BLaER1 treated with 17β-estradiol and CSF1 and Interleukin-3, amounts not matched to agents 10 nM and 100 nM (cell line): ENCODE measurements around the gene CHD5.

ENCODE experiments used
- H3K27ac ChIP-seq, 11 experiments: shearing (Covaris generic); formaldehyde crosslinking; 2 replicates each; pipeline ENCODE4 v1.8.1; 2022
- H3K27me3 ChIP-seq, 11 experiments: shearing (Covaris generic); formaldehyde crosslinking; 2 replicates each; pipeline ENCODE4 v1.8.1; 2022
- H3K36me3 ChIP-seq, 11 experiments: shearing (Covaris generic); formaldehyde crosslinking; 2 replicates each; pipeline ENCODE4 v1.8.1; 2022
- H3K4me1 ChIP-seq, 10 experiments: shearing (Covaris generic); formaldehyde crosslinking; 2 replicates each; pipeline ENCODE4 v1.8.1; 2022
- H3K4me2 ChIP-seq, 11 experiments: shearing (Covaris generic); formaldehyde crosslinking; 2 replicates each; pipeline ENCODE4 v1.8.1; 2022
- H3K4me3 ChIP-seq, 10 experiments: shearing (Covaris generic); formaldehyde crosslinking; 2 replicates each; pipeline ENCODE4 v1.8.1; 2022
- H3K9ac ChIP-seq, 11 experiments: shearing (Covaris generic); formaldehyde crosslinking; 2 replicates each; pipeline ENCODE4 v1.8.1; 2022
- H3K9me3 ChIP-seq, 11 experiments: shearing (Covaris generic); formaldehyde crosslinking; replicated peaks in 1 of 11; 2 replicates each; pipeline ENCODE4 v1.8.1; 2022
- H4K20me1 ChIP-seq, 11 experiments: shearing (Covaris generic); formaldehyde crosslinking; 2 replicates each; pipeline ENCODE4 v1.8.1; 2022
- Cebpa-rat ChIP-seq, 11 experiments: shearing (Covaris generic); IDR thresholded peaks; 2 replicates each; pipeline ENCODE4 v1.8.1; 2022

CHD5 gene

GRCh38 chr1:6090996-6091822, 88.9 kb downstream of the CHD5 start:
- TF ChIP-seq Cebpa-rat (IDR thresholded peaks at IDR 0.05) = no peak
- no peak overlapping the region for H3K27ac ChIP-seq
- H3K4me1 ChIP-seq = peaks cover 0 to 40% (median 27%) of the 10 kb centered on the region in 10 experiments; a peak in 15 of 20 replicates
- peak overlapping the region in 7 of 11 experiments; percentile 35 to 74 (median 65); a peak in 12 of 22 replicates for H3K4me2 ChIP-seq
- no peaks in the 10 kb centered on the region for H3K27me3 ChIP-seq
- peaks cover 15 to 95% (median 78%) of the 10 kb centered on the region in 11 experiments; a peak in 20 of 22 replicates for H4K20me1 ChIP-seq
- H3K9me3 ChIP-seq = no peaks in the 10 kb centered on the region
- peak overlapping the region in 2 of 11 experiments; percentile 4 to 9; a peak in 2 of 22 replicates for H3K9ac ChIP-seq
- peaks cover 46 to 97% (median 88%) of the 10 kb centered on the region in 11 experiments for H3K36me3 ChIP-seq
- H3K4me3 ChIP-seq = no peak overlapping the region

DNA sequence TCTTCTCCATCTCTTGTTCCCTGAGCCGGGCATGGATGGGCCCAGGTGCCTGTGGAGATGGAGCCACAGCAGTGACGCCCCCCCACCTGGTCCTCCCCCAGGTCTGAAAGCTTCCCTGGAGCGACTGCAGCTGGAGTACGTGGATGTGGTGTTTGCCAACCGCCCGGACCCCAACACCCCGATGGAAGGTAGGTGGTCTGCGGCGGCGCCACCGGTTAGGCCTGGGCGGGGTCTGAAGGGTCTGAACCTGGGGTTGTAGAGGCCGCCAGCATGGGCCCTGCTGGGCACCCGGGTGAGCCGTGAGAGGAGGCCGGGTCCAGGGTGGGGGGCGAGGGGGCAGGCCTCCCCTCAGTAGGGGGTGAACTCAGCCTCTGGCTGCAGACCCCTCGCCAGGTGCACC, 89.8 kb downstream of the CHD5 start:
- Histone ChIP-seq H3K27ac (no peak overlapping the region), H3K9ac (no peak overlapping the region), H3K4me2 (peak overlapping the region in 3 of 11 experiments; percentile 1 to 38 (median 22); a peak in 4 of 22 replicates), H3K36me3 (peaks cover 49 to 98% (median 93%) of the 10 kb centered on the region in 11 experiments), H3K4me1 (peaks cover 0 to 40% (median 27%) of the 10 kb centered on the region in 10 experiments; a peak in 14 of 20 replicates), H3K27me3 (no peaks in the 10 kb centered on the region), H3K9me3 (no peaks in the 10 kb centered on the region), H4K20me1 (peaks cover 15 to 95% (median 84%) of the 10 kb centered on the region in 11 experiments; a peak in 20 of 22 replicates), H3K4me3 (no peak overlapping the region; a peak in 1 of 20 replicates)
- TF ChIP-seq Cebpa-rat (IDR thresholded peaks at IDR 0.05) = no peak

- H3K4me2 ChIP-seq = no peak overlapping the region
- H3K27me3 ChIP-seq = no peaks in the 10 kb centered on the region
- no peak for TF ChIP-seq Cebpa-rat (IDR thresholded peaks at IDR 0.05)
- peaks cover 15 to 95% (median 82%) of the 10 kb centered on the region in 11 experiments; a peak in 20 of 22 replicates for H4K20me1 ChIP-seq
- H3K4me1 ChIP-seq = peaks cover 0 to 40% (median 27%) of the 10 kb centered on the region in 10 experiments; a peak in 14 of 20 replicates
- H3K36me3 ChIP-seq = peaks cover 49 to 98% (median 93%) of the 10 kb centered on the region in 11 experiments; a peak in 21 of 22 replicates
- H3K4me3 ChIP-seq = no peak overlapping the region
- H3K9ac ChIP-seq = no peak overlapping the region
- no peaks in the 10 kb centered on the region for H3K9me3 ChIP-seq
- H3K27ac ChIP-seq = no peak overlapping the region
These were observed 91.2 kb downstream of the CHD5 start for GRCh38 chr1:6088956-6089355.

DNA sequence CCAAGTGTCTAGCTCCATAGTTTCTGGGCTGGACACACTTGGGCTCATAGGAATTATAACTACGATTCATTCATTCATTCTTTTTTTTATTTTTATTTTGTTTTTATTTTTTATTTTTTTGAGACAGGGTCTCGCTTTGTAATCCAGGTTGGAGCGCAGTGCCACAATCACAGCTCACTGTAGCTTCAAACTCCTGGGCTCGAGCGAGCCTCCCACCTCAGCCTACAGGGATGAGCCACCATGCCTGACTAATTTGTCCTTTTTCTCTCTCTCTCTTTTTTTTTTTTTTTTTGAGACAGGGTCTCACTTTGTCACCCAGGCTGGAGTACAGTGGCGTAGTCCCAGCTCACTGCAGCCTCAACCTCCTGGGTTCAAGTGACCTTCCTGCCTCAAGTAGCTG, 92.2 kb downstream of the CHD5 start:
- Histone ChIP-seq H3K36me3 (peaks cover 53 to 98% (median 93%) of the 10 kb centered on the region in 11 experiments; a peak in 21 of 22 replicates), H4K20me1 (peaks cover 17 to 95% (median 82%) of the 10 kb centered on the region in 11 experiments; a peak in 20 of 22 replicates), H3K27me3 (no peaks in the 10 kb centered on the region), H3K4me3 (no peak overlapping the region), H3K27ac (no peak overlapping the region), H3K9ac (no peak overlapping the region), H3K4me1 (peaks cover 0 to 34% (median 24%) of the 10 kb centered on the region in 10 experiments; a peak in 14 of 20 replicates), H3K9me3 (no peaks in the 10 kb centered on the region), H3K4me2 (no peak overlapping the region)
- no peak for TF ChIP-seq Cebpa-rat (IDR thresholded peaks at IDR 0.05)

DNA sequence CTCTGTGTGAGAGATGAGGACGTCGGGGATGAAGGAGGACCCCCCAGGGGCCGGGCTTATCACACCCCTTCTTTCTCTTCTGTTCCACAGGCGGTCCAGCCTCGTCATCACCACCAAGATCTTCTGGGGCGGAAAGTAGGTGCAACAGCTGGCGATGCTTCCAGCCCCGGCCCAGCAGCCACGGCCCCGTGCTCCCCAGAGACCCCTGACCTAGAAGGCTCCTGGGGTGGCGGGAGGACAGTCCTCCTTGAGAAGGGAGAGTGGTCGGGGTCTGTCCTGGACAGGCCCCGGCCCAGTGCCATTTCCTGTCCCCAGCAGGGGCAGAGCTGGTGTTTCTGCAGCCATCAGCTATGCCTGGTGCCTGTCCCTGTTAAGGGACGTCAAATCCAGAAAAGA, 92.7 kb downstream of the CHD5 start:
- peaks cover 59 to 98% (median 93%) of the 10 kb centered on the region in 11 experiments for H3K36me3 ChIP-seq
- H4K20me1 ChIP-seq = peaks cover 20 to 95% (median 82%) of the 10 kb centered on the region in 11 experiments; a peak in 21 of 22 replicates
- H3K4me2 ChIP-seq = no peak overlapping the region; a peak in 2 of 22 replicates
- no peak overlapping the region for H3K9ac ChIP-seq
- TF ChIP-seq Cebpa-rat (IDR thresholded peaks at IDR 0.05) = no peak
- H3K27me3 ChIP-seq = no peaks in the 10 kb centered on the region
- peaks cover 0 to 33% (median 20%) of the 10 kb centered on the region in 10 experiments; a peak in 14 of 20 replicates for H3K4me1 ChIP-seq
- no peaks in the 10 kb centered on the region for H3K9me3 ChIP-seq
- H3K4me3 ChIP-seq = no peak overlapping the region
- H3K27ac ChIP-seq = no peak overlapping the region

DNA sequence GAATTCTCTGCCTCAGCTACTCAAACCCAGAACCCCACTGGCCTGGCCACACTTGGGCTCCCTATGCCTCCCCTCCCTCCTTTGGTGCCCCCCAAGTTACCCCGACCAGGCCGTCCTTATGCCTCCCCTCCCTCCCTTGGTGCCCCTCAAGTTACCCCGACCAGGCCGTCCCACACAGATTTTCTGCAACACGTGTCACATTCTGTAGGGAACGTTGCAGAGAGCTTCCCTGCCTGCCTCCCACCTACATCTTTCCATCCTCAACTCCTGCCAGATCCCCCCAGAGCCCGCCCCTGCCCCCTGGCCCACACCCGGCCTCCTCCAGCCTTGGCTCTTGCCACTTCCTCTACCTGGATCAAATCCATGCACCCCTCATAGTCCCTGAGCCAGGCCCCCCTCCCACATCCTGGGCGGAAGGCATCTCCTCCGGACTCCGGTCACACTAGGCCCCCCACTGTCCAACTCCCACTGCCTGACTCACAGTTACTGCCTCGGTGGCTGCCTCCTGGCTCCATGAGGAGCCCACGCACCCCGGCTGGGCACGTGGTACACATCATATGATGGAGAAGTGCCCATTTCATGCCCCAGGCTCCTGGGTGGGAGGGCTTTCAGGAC, 93.3 kb downstream of the CHD5 start:
- Histone ChIP-seq H3K4me2 (no peak overlapping the region; a peak in 2 of 22 replicates), H3K9ac (no peak overlapping the region), H3K27ac (no peak overlapping the region), H4K20me1 (peaks cover 20 to 95% (median 82%) of the 10 kb centered on the region in 11 experiments; a peak in 21 of 22 replicates), H3K9me3 (no peaks in the 10 kb centered on the region), H3K36me3 (peaks cover 64 to 98% (median 93%) of the 10 kb centered on the region in 11 experiments), H3K4me3 (no peak overlapping the region), H3K4me1 (peaks cover 0 to 28% (median 16%) of the 10 kb centered on the region in 10 experiments; a peak in 14 of 20 replicates), H3K27me3 (no peaks in the 10 kb centered on the region)
- no peak for TF ChIP-seq Cebpa-rat (IDR thresholded peaks at IDR 0.05)

DNA sequence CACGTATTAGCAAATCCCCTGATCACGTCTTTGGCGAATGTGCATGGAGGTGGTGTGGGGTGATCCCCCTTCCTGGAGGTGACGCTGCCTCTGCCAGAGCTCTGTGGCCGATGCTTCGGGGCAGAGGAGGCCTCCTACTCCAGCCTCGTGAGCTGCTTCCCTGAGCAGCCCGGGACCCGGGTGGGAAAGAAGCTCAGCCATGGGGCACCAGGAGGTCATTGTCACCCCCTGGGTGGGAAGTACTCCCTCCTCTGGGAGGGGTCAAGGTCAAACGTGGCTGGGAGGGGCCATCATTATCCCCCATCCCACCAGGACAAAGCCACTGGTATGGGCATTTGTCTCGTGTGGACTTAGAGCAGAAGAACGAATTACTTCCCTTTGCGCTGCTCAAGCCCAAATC, 93.8 kb downstream of the CHD5 start:
- Histone ChIP-seq H3K9me3 (no peaks in the 10 kb centered on the region), H4K20me1 (peaks cover 20 to 95% (median 82%) of the 10 kb centered on the region in 11 experiments; a peak in 21 of 22 replicates), H3K36me3 (peaks cover 69 to 98% (median 93%) of the 10 kb centered on the region in 11 experiments), H3K4me3 (no peak overlapping the region), H3K27me3 (no peaks in the 10 kb centered on the region), H3K9ac (no peak overlapping the region), H3K27ac (no peak overlapping the region), H3K4me2 (no peak overlapping the region), H3K4me1 (peaks cover 0 to 26% (median 14%) of the 10 kb centered on the region in 10 experiments; a peak in 14 of 20 replicates)
- TF ChIP-seq Cebpa-rat (IDR thresholded peaks at IDR 0.05) = no peak

GRCh38 chr1:6085666-6086065, 94.5 kb downstream of the CHD5 start:
- Histone ChIP-seq H3K4me3 (no peak overlapping the region), H3K27ac (no peak overlapping the region), H3K27me3 (no peaks in the 10 kb centered on the region), H3K36me3 (peaks cover 76 to 98% (median 93%) of the 10 kb centered on the region in 11 experiments), H3K4me2 (no peak overlapping the region), H4K20me1 (peaks cover 27 to 97% (median 83%) of the 10 kb centered on the region in 11 experiments; a peak in 21 of 22 replicates), H3K9ac (no peak overlapping the region), H3K9me3 (no peaks in the 10 kb centered on the region), H3K4me1 (peaks cover 0 to 27% (median 15%) of the 10 kb centered on the region in 10 experiments; a peak in 14 of 20 replicates)
- TF ChIP-seq Cebpa-rat (IDR thresholded peaks at IDR 0.05) = no peak
